Activated CD4-positive, alpha-beta T cell treated with anti-CD3 and anti-CD28 coated beads for 24 hours (primary cell): ENCODE results near the gene FRY.

Source experiments
- DNase-seq, 2 donors: peaks; one replicate each; pipeline ENCODE4 v3.0.0-alpha.2; 2020; ENCODE audit warnings: low read depth in 2 of 2

FRY gene

GRCh38 chr13:32134241-32135055 is 102.9 kb downstream of the FRY start:
- DNase-seq, result no peak

- no peak for DNase-seq
Observed at GRCh38 chr13:32135056-32135390, 103.4 kb downstream of the FRY start.

GRCh38 chr13:32135655-32136054 is 104.1 kb downstream of the FRY start:
- DNase-seq, result no peak

GRCh38 chr13:32136061-32136460 is 104.5 kb downstream of the FRY start:
- no peak for DNase-seq

GRCh38 chr13:32136716-32137115 is 105.1 kb downstream of the FRY start:
- no peak for DNase-seq

- no peak for DNase-seq
Observed at GRCh38 chr13:32139251-32139650, 107.7 kb downstream of the FRY start.

GRCh38 chr13:32140109-32140508 is 108.5 kb downstream of the FRY start:
- no peak for DNase-seq

GRCh38 chr13:32141462-32141861 is 109.9 kb downstream of the FRY start:
- DNase-seq, result no peak

GRCh38 chr13:32142115-32142514 is 110.5 kb downstream of the FRY start:
- DNase-seq, result no peak

GRCh38 chr13:32142956-32143375 is 111.4 kb downstream of the FRY start:
- DNase-seq, result no peak

- no peak for DNase-seq
Observed at GRCh38 chr13:32147193-32147592, 115.6 kb downstream of the FRY start.

GRCh38 chr13:32147976-32148375 is 116.4 kb downstream of the FRY start:
- DNase-seq, result no peak

- no peak for DNase-seq
Observed at GRCh38 chr13:32150239-32150638, 118.7 kb downstream of the FRY start.

- no peak for DNase-seq
Observed at GRCh38 chr13:32150794-32151193, 119.2 kb downstream of the FRY start.

GRCh38 chr13:32151240-32151639 is 119.7 kb downstream of the FRY start:
- DNase-seq, result no peak

- no peak for DNase-seq
Observed at GRCh38 chr13:32153056-32153455, 121.5 kb downstream of the FRY start.

GRCh38 chr13:32159137-32159869 is 127.7 kb downstream of the FRY start:
- DNase-seq, result no peak

GRCh38 chr13:32162395-32163005 is 130.9 kb downstream of the FRY start:
- no peak for DNase-seq

GRCh38 chr13:32164622-32165268 is 133.2 kb downstream of the FRY start:
- DNase-seq, result peak; percentile 1 to 10

GRCh38 chr13:32165796-32166195 is 134.2 kb downstream of the FRY start:
- DNase-seq, result no peak

GRCh38 chr13:32168131-32168530 is 136.6 kb downstream of the FRY start:
- no peak for DNase-seq

- no peak for DNase-seq
Observed at GRCh38 chr13:32170841-32171240, 139.3 kb downstream of the FRY start.
